HG02840 (cell line): ENCODE data around the gene COL4A2.

ENCODE experiments used
- ATAC-seq: cut with Tn5 transposase; IDR thresholded peaks from one replicate; pipeline ENCODE4 v1.9.1; 2021; ENCODE audit warnings: mild to moderate bottlenecking, moderate library complexity, moderate number of reproducible peaks; ENCODE audit not compliant: unreplicated experiment, low FRiP score

The COL4A2 gene

GRCh38 chr13:110540871-110541525 lies 233.9 kb downstream of the COL4A2 start:
- ATAC-seq = no peak

GRCh38 chr13:110541526-110541920 lies 234.4 kb downstream of the COL4A2 start:
- ATAC-seq = no peak

- no peak for ATAC-seq
These were observed 235.2 kb downstream of the COL4A2 start for GRCh38 chr13:110542169-110542796.

- ATAC-seq = no peak
These were observed 239.3 kb downstream of the COL4A2 start for GRCh38 chr13:110546378-110546777.

GRCh38 chr13:110546926-110547325 lies 239.8 kb downstream of the COL4A2 start:
- no peak for ATAC-seq

- no peak for ATAC-seq
These were observed 242.1 kb downstream of the COL4A2 start for GRCh38 chr13:110548891-110549794.

GRCh38 chr13:110549795-110550160 lies 242.7 kb downstream of the COL4A2 start:
- no peak for ATAC-seq

- ATAC-seq = no peak
These were observed 244.2 kb downstream of the COL4A2 start for GRCh38 chr13:110551284-110551683.

GRCh38 chr13:110552767-110553166 lies 245.7 kb downstream of the COL4A2 start:
- ATAC-seq = no peak

GRCh38 chr13:110553417-110553816 lies 246.3 kb downstream of the COL4A2 start:
- no peak for ATAC-seq

- ATAC-seq = no peak
These were observed 247.2 kb downstream of the COL4A2 start for GRCh38 chr13:110554227-110554836.

- ATAC-seq = no peak
These were observed 247.9 kb downstream of the COL4A2 start for GRCh38 chr13:110554946-110555345.

GRCh38 chr13:110555601-110556223 lies 248.6 kb downstream of the COL4A2 start:
- ATAC-seq = no peak

- no peak for ATAC-seq
These were observed 249.1 kb downstream of the COL4A2 start for GRCh38 chr13:110556224-110556606.

GRCh38 chr13:110557082-110557481 lies 250.0 kb downstream of the COL4A2 start:
- no peak for ATAC-seq

GRCh38 chr13:110557610-110558305 lies 250.7 kb downstream of the COL4A2 start:
- ATAC-seq = no peak

- ATAC-seq = no peak
These were observed 252.4 kb downstream of the COL4A2 start for GRCh38 chr13:110559429-110559943.

- ATAC-seq = no peak
These were observed 252.9 kb downstream of the COL4A2 start for GRCh38 chr13:110559986-110560385.

- peak; percentile 31 for ATAC-seq
These were observed 253.7 kb downstream of the COL4A2 start for GRCh38 chr13:110560601-110561343.
